ENCODE results near the gene GRB2. TPM values are rescaled to one million over a fixed set of nuclear protein-coding genes. Genes with fewer than 3 reads are reported as not detected.

The GRB2 gene
- total and polyA plus RNA-seq, 12 donors, result 36.0 to 374 (median 114) TPM

DNA sequence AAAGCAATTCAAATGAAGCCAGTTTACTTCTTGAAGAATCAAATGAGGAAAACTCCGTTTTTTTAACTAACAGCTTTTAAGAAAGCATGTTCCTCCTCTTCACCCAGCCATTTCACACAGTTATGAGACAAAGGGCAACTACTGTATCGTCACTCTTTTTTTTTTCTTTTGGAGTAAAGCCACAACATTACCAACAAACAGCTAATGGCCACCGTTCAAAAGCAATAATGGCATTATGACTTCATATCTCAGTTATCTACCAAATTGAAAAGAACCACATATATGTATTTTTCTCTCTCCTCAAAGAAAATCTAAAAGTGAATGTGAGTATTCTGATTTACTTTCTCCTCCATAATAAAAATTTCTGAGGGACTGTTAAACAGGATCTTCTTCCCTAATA is 14.5 kb downstream of the GRB2 start:
- peaks cover 34 to 82% of the 10 kb centered on the region in 2 donors for H3K4me1 ChIP-seq (replicated peaks in 1 of 2)
- no peaks in the 10 kb centered on the region for H3K9me3 ChIP-seq (replicated peaks in 1 of 3)
- WGBS, 4 donors, result 29 to 43% (median 32%) methylated on average over 3 of the region's 3 CpGs
- peaks cover 0 to 6% of the 10 kb centered on the region in 2 donors for H3K36me3 ChIP-seq (replicated peaks in 1 of 2)
- no peak for TF ChIP-seq CTCF (IDR thresholded peaks at IDR 0.05)
- no peak for TF ChIP-seq POLR2A (IDR thresholded peaks at IDR 0.05)
- H3K4me3 ChIP-seq, result no peak overlapping the region
- H3K27me3 ChIP-seq, result no peaks in the 10 kb centered on the region
- no peak overlapping the region for H3K27ac ChIP-seq
- DNase-seq, result no peak
- intact Hi-C loops (cut with DNase I), result no loop called here

- peaks cover 18 to 81% of the 10 kb centered on the region in 2 donors for H3K4me1 ChIP-seq (replicated peaks in 1 of 2)
- no peak overlapping the region for H3K4me3 ChIP-seq
- H3K27ac ChIP-seq, result no peak overlapping the region
- DNase-seq, result no peak
- no peaks in the 10 kb centered on the region for H3K9me3 ChIP-seq (replicated peaks in 1 of 3)
- H3K27me3 ChIP-seq, result no peaks in the 10 kb centered on the region
- no peak for TF ChIP-seq POLR2A (IDR thresholded peaks at IDR 0.05)
- no peak for TF ChIP-seq CTCF (IDR thresholded peaks at IDR 0.05)
- H3K36me3 ChIP-seq (replicated peaks in 1 of 2), result peaks cover 0 to 6% of the 10 kb centered on the region in 2 donors
- 61 to 96% (median 76%) methylated on average over 2 to 3 of the region's 3 CpGs for WGBS, 4 donors
- intact Hi-C loops (cut with DNase I), result no loop called here
Measured at GRCh38 chr17:75388476-75389030, 16.9 kb downstream of the GRB2 start.

GRCh38 chr17:75387771-75388170 is 17.7 kb downstream of the GRB2 start:
- TF ChIP-seq CTCF (IDR thresholded peaks at IDR 0.05), result no peak
- TF ChIP-seq POLR2A (IDR thresholded peaks at IDR 0.05), result no peak
- H3K4me3 ChIP-seq, result no peak overlapping the region
- H3K27ac ChIP-seq, result no peak overlapping the region
- H3K36me3 ChIP-seq (replicated peaks in 1 of 2), result peaks cover 0 to 6% of the 10 kb centered on the region in 2 donors
- no peaks in the 10 kb centered on the region for H3K9me3 ChIP-seq (replicated peaks in 1 of 3)
- DNase-seq, result no peak
- intact Hi-C loops (cut with DNase I), result no loop called here
- no peaks in the 10 kb centered on the region for H3K27me3 ChIP-seq
- H3K4me1 ChIP-seq (replicated peaks in 1 of 2), result peaks cover 22 to 82% of the 10 kb centered on the region in 2 donors
- WGBS, 4 donors, result 76 to 83% (median 80%) methylated on average over 3 of the region's 3 CpGs

- peaks cover 17 to 73% of the 10 kb centered on the region in 2 donors for H3K4me1 ChIP-seq (replicated peaks in 1 of 2)
- H3K9me3 ChIP-seq (replicated peaks in 1 of 3), result no peaks in the 10 kb centered on the region
- H3K27ac ChIP-seq, result no peak overlapping the region
- H3K4me3 ChIP-seq, result no peak overlapping the region
- H3K27me3 ChIP-seq, result no peaks in the 10 kb centered on the region
- no peak for TF ChIP-seq CTCF (IDR thresholded peaks at IDR 0.05)
- TF ChIP-seq POLR2A (IDR thresholded peaks at IDR 0.05), result no peak
- H3K36me3 ChIP-seq (replicated peaks in 1 of 2), result peaks cover 0 to 6% of the 10 kb centered on the region in 2 donors
- DNase-seq, result no peak
- intact Hi-C loops (cut with DNase I), result no loop called here
Measured at GRCh38 chr17:75386430-75386829, 19.0 kb downstream of the GRB2 start.
